MM.1S (cell line): ENCODE results near the gene SLC24A3.

Experiments
- EZH2 ChIP-seq: fragments of 300-600 bp; sonication (generic); optimal IDR thresholded peaks from 2 replicates; pipeline ENCODE3; 2017; ENCODE audit warnings: low read depth, mild to moderate bottlenecking, antibody characterized with exemption, low read length, mixed read lengths
- TF ChIP-seq, protein P1 (sequence below): fragments of 300-600 bp; sonication (generic); IDR thresholded peaks from 2 replicates; pipeline ENCODE4 v1.5.1; 2016; ENCODE audit warnings: antibody characterized with exemption, low read length, mixed read lengths

DNA sequence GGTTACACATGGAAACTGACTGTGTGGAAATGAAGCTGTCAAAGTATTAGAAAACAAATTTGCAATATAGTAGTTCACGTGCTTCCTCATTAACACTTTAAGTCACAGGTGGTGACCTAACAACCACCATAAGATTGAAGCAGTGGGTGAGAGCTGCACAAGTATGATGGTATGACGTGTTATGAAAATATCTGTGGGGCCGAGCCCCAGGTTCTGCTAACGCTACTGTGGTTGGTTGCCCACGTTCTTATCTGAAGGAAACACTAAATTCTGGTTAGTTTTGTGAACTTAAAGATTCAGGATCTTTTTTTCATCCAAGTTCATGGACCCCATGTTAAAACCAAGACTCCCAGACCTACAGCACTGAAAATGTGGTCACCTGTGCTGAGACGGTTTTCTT lies 302.6 kb downstream of the SLC24A3 start:
- TF ChIP-seq, protein P1, sequence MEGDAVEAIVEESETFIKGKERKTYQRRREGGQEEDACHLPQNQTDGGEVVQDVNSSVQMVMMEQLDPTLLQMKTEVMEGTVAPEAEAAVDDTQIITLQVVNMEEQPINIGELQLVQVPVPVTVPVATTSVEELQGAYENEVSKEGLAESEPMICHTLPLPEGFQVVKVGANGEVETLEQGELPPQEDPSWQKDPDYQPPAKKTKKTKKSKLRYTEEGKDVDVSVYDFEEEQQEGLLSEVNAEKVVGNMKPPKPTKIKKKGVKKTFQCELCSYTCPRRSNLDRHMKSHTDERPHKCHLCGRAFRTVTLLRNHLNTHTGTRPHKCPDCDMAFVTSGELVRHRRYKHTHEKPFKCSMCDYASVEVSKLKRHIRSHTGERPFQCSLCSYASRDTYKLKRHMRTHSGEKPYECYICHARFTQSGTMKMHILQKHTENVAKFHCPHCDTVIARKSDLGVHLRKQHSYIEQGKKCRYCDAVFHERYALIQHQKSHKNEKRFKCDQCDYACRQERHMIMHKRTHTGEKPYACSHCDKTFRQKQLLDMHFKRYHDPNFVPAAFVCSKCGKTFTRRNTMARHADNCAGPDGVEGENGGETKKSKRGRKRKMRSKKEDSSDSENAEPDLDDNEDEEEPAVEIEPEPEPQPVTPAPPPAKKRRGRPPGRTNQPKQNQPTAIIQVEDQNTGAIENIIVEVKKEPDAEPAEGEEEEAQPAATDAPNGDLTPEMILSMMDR = no peak
- no peak for TF ChIP-seq EZH2
